ENCODE measurements around the gene SLC6A9.

The SLC6A9 gene

GRCh38 chr1:44031252-44032169, at the start of gene SLC6A9:
Gene SLC6A9, minus strand, starts transcription at chr1:44031462. Its CDS starts 7,185 bp downstream, at chr1:44024277.
- DNase-seq (ENCODE audit: low read depth in 2 of 2), result no peak

GRCh38 chr1:44079566-44079965, 48.3 kb upstream of the SLC6A9 start:
- no peak for DNase-seq (ENCODE audit: low read depth in 2 of 2)

- DNase-seq (ENCODE audit: low read depth in 2 of 2), result no peak
Measured at GRCh38 chr1:44078104-44078503, 46.8 kb upstream of the SLC6A9 start.

- DNase-seq (ENCODE audit: low read depth in 2 of 2), result no peak
Measured at GRCh38 chr1:44077421-44077820, 46.2 kb upstream of the SLC6A9 start.

- no peak for DNase-seq (ENCODE audit: low read depth in 2 of 2)
Measured at GRCh38 chr1:44076066-44076465, 44.8 kb upstream of the SLC6A9 start.

GRCh38 chr1:44074415-44074814, 43.2 kb upstream of the SLC6A9 start:
- DNase-seq (ENCODE audit: low read depth in 2 of 2), result no peak

- no peak for DNase-seq (ENCODE audit: low read depth in 2 of 2)
Measured at GRCh38 chr1:44073528-44073927, 42.3 kb upstream of the SLC6A9 start.

GRCh38 chr1:44072821-44073220, 41.6 kb upstream of the SLC6A9 start:
- no peak for DNase-seq (ENCODE audit: low read depth in 2 of 2)

- DNase-seq (ENCODE audit: low read depth in 2 of 2), result no peak
Measured at GRCh38 chr1:44072204-44072603, 40.9 kb upstream of the SLC6A9 start.

GRCh38 chr1:44071461-44071860, 40.2 kb upstream of the SLC6A9 start:
- no peak for DNase-seq (ENCODE audit: low read depth in 2 of 2)

- no peak for DNase-seq (ENCODE audit: low read depth in 2 of 2)
Measured at GRCh38 chr1:44068442-44068921, 37.2 kb upstream of the SLC6A9 start.

GRCh38 chr1:44067266-44068250, 36.3 kb upstream of the SLC6A9 start:
- no peak for DNase-seq (ENCODE audit: low read depth in 2 of 2)

GRCh38 chr1:44062656-44063179, 31.5 kb upstream of the SLC6A9 start:
- no peak for DNase-seq (ENCODE audit: low read depth in 2 of 2)

GRCh38 chr1:44061857-44062256, 30.6 kb upstream of the SLC6A9 start:
- DNase-seq (ENCODE audit: low read depth in 2 of 2), result no peak

GRCh38 chr1:44060830-44061267, 29.6 kb upstream of the SLC6A9 start:
- no peak for DNase-seq (ENCODE audit: low read depth in 2 of 2)

- no peak for DNase-seq (ENCODE audit: low read depth in 2 of 2)
Measured at GRCh38 chr1:44059664-44060355, 28.5 kb upstream of the SLC6A9 start.

- DNase-seq (ENCODE audit: low read depth in 2 of 2), result no peak
Measured at GRCh38 chr1:44059212-44059611, 27.9 kb upstream of the SLC6A9 start.

GRCh38 chr1:44057293-44057692, 26.0 kb upstream of the SLC6A9 start:
- no peak for DNase-seq (ENCODE audit: low read depth in 2 of 2)

- no peak for DNase-seq (ENCODE audit: low read depth in 2 of 2)
Measured at GRCh38 chr1:44053394-44053793, 22.1 kb upstream of the SLC6A9 start.

- DNase-seq (ENCODE audit: low read depth in 2 of 2), result no peak
Measured at GRCh38 chr1:44050261-44050660, 19.0 kb upstream of the SLC6A9 start.

- DNase-seq (ENCODE audit: low read depth in 2 of 2), result no peak
Measured at GRCh38 chr1:44049839-44050238, 18.6 kb upstream of the SLC6A9 start.
